MM.1S (cell line): ENCODE data around the gene DLX4.

Experiments used
- DNase-seq: peaks from one replicate; pipeline ENCODE4 v3.0.0-alpha.2; 2015
- H2AFZ ChIP-seq: fragments of 300-600 bp; sonication (generic); 2 replicates; pipeline ENCODE4 v1.6.0; 2016; ENCODE audit warnings: antibody characterized with exemption, low read length
- H3F3A ChIP-seq: fragments of 300-600 bp; sonication (generic); 2 replicates; pipeline ENCODE4 v1.6.1; 2016; ENCODE audit warnings: mild to moderate bottlenecking, antibody characterized with exemption, low read length, moderate library complexity, mixed read lengths; ENCODE audit not compliant: insufficient read depth
- H3K27ac ChIP-seq: fragments of 300-600 bp; sonication (generic); 2 replicates; pipeline ENCODE4 v1.5.1; 2016; ENCODE audit warnings: mild to moderate bottlenecking, low read length
- H3K27me3 ChIP-seq: fragments of 300-600 bp; sonication (generic); replicated peaks from 2 replicates; pipeline ENCODE4 v1.6.0; 2016; ENCODE audit warnings: low read length; ENCODE audit not compliant: insufficient read depth
- H3K36me3 ChIP-seq: fragments of 300-600 bp; sonication (generic); replicated peaks from 2 replicates; pipeline ENCODE4 v1.6.1; 2016; ENCODE audit warnings: mild to moderate bottlenecking, low read length, mixed read lengths; ENCODE audit not compliant: insufficient read depth
- H3K4me1 ChIP-seq: fragments of 300-600 bp; sonication (generic); 2 replicates; pipeline ENCODE4 v1.6.1; 2016; ENCODE audit warnings: low read length, mixed read lengths
- H3K4me2 ChIP-seq: fragments of 300-600 bp; sonication (generic); 2 replicates; pipeline ENCODE4 v1.6.0; 2016; ENCODE audit warnings: low read depth, low read length
- H3K4me3 ChIP-seq: fragments of 300-600 bp; sonication (generic); 2 replicates; pipeline ENCODE4 v1.5.1; 2016; ENCODE audit warnings: low read length, mixed read lengths
- H3K79me2 ChIP-seq: fragments of 300-600 bp; sonication (generic); 2 replicates; pipeline ENCODE4 v1.6.1; 2016; ENCODE audit warnings: mixed run types, low read length, mixed read lengths
- H3K9ac ChIP-seq: fragments of 300-600 bp; sonication (generic); 2 replicates; pipeline ENCODE4 v1.6.1; 2016; ENCODE audit warnings: low read length, mixed read lengths
- H3K9me2 ChIP-seq: fragments of 300-600 bp; sonication (generic); replicated peaks from 2 replicates; pipeline ENCODE4 v1.6.1; 2016; ENCODE audit warnings: mild to moderate bottlenecking, low read length, mixed read lengths; ENCODE audit not compliant: insufficient read depth
- H3K9me3 ChIP-seq: fragments of 300-600 bp; sonication (generic); replicated peaks from 2 replicates; pipeline ENCODE4 v1.6.1; 2016; ENCODE audit warnings: mild to moderate bottlenecking, low read length, mixed read lengths; ENCODE audit not compliant: insufficient read depth
- H4K20me1 ChIP-seq: fragments of 300-600 bp; sonication (generic); 2 replicates; pipeline ENCODE4 v1.6.1; 2016; ENCODE audit warnings: mild to moderate bottlenecking, low read length, moderate library complexity, mixed read lengths; ENCODE audit not compliant: insufficient read depth
- CTCF ChIP-seq: fragments of 300-600 bp; sonication (generic); IDR thresholded peaks from 2 replicates; pipeline ENCODE4 v1.5.1; 2016; ENCODE audit warnings: antibody characterized with exemption, low read length, mixed read lengths
- EZH2 ChIP-seq: fragments of 300-600 bp; sonication (generic); optimal IDR thresholded peaks from 2 replicates; pipeline ENCODE3; 2017; ENCODE audit warnings: low read depth, mild to moderate bottlenecking, antibody characterized with exemption, low read length, mixed read lengths
- EZH2phosphoT487 ChIP-seq: fragments of 300-600 bp; sonication (generic); IDR thresholded peaks from 2 replicates; pipeline ENCODE4 v1.6.1; 2018; ENCODE audit warnings: antibody characterized with exemption, low read length

Gene DLX4

GRCh38 chr17:49992191-49992932 is 23.4 kb downstream of the DLX4 start:
- Histone ChIP-seq H3K36me3 (no peaks in the 10 kb centered on the region), H3K27ac (no peak overlapping the region), H3K9me2 (no peaks in the 10 kb centered on the region), H3K4me3 (no peak overlapping the region), H3F3A (no peaks in the 10 kb centered on the region; the same call in 1 of the 2 replicates), H3K4me1 (no peaks in the 10 kb centered on the region), H3K79me2 (no peaks in the 10 kb centered on the region), H4K20me1 (no peaks in the 10 kb centered on the region), H2AFZ (no peak overlapping the region), H3K4me2 (no peak overlapping the region), H3K9ac (no peak overlapping the region), H3K27me3 (peaks cover 99% of the 10 kb centered on the region), H3K9me3 (no peaks in the 10 kb centered on the region)
- no peak for TF ChIP-seq EZH2phosphoT487
- no peak for DNase-seq

GRCh38 chr17:49992933-49993422 is 24.0 kb downstream of the DLX4 start:
- TF ChIP-seq CTCF (no peak), EZH2phosphoT487 (no peak), EZH2 (no peak)
- H3K4me3 ChIP-seq = no peak overlapping the region
- no peak overlapping the region for H3K27ac ChIP-seq

GRCh38 chr17:49993423-49994060 is 24.6 kb downstream of the DLX4 start:
- no peaks in the 10 kb centered on the region for H3K9me2 ChIP-seq
- H3K4me3 ChIP-seq = no peak overlapping the region
- TF ChIP-seq EZH2 (no peak), EZH2phosphoT487 (no peak)
- no peaks in the 10 kb centered on the region for H3K79me2 ChIP-seq
- no peaks in the 10 kb centered on the region for H3K4me1 ChIP-seq
- no peaks in the 10 kb centered on the region; the same call in 1 of the 2 replicates for H3F3A ChIP-seq
- H3K27me3 ChIP-seq = peaks cover 91% of the 10 kb centered on the region
- H3K9ac ChIP-seq = no peak overlapping the region
- no peak overlapping the region for H2AFZ ChIP-seq
- H3K9me3 ChIP-seq = no peaks in the 10 kb centered on the region
- H4K20me1 ChIP-seq = no peaks in the 10 kb centered on the region
- no peaks in the 10 kb centered on the region for H3K36me3 ChIP-seq
- no peak for DNase-seq
- no peak overlapping the region for H3K27ac ChIP-seq
- H3K4me2 ChIP-seq = no peak overlapping the region

More at GRCh38 chr17:49992933-49993422, 24.0 kb downstream of the DLX4 start:
- Histone ChIP-seq H3K9ac (no peak overlapping the region), H3F3A (no peaks in the 10 kb centered on the region; the same call in 1 of the 2 replicates), H3K4me1 (no peaks in the 10 kb centered on the region), H3K27me3 (peaks cover 97% of the 10 kb centered on the region), H3K9me3 (no peaks in the 10 kb centered on the region), H3K9me2 (no peaks in the 10 kb centered on the region), H2AFZ (no peak overlapping the region), H3K79me2 (no peaks in the 10 kb centered on the region), H3K36me3 (no peaks in the 10 kb centered on the region), H3K4me2 (no peak overlapping the region), H4K20me1 (no peaks in the 10 kb centered on the region)
- DNase-seq = no peak

GRCh38 chr17:49994085-49995054 is 25.4 kb downstream of the DLX4 start:
- Histone ChIP-seq H3K36me3 (no peaks in the 10 kb centered on the region), H3K4me3 (no peak overlapping the region), H3K27ac (no peak overlapping the region), H3K4me1 (no peaks in the 10 kb centered on the region), H2AFZ (no peak overlapping the region), H3K79me2 (no peaks in the 10 kb centered on the region), H3K4me2 (peak overlapping the region; percentile 22; the same call in 1 of the 2 replicates), H3F3A (no peaks in the 10 kb centered on the region; the same call in 1 of the 2 replicates), H3K27me3 (peaks cover 91% of the 10 kb centered on the region), H3K9me3 (no peaks in the 10 kb centered on the region), H3K9me2 (no peaks in the 10 kb centered on the region), H3K9ac (no peak overlapping the region), H4K20me1 (no peaks in the 10 kb centered on the region)
- DNase-seq = no peak
- TF ChIP-seq EZH2 (peak; percentile 81), EZH2phosphoT487 (no peak; the same call in 1 of the 2 replicates)
